GM21390 (cell line): ENCODE data around the gene UNC79.

Experiments used
- ATAC-seq: cut with Tn5 transposase; IDR thresholded peaks from one replicate; pipeline ENCODE4 v1.9.1; 2021; ENCODE audit not compliant: unreplicated experiment

Gene UNC79

DNA sequence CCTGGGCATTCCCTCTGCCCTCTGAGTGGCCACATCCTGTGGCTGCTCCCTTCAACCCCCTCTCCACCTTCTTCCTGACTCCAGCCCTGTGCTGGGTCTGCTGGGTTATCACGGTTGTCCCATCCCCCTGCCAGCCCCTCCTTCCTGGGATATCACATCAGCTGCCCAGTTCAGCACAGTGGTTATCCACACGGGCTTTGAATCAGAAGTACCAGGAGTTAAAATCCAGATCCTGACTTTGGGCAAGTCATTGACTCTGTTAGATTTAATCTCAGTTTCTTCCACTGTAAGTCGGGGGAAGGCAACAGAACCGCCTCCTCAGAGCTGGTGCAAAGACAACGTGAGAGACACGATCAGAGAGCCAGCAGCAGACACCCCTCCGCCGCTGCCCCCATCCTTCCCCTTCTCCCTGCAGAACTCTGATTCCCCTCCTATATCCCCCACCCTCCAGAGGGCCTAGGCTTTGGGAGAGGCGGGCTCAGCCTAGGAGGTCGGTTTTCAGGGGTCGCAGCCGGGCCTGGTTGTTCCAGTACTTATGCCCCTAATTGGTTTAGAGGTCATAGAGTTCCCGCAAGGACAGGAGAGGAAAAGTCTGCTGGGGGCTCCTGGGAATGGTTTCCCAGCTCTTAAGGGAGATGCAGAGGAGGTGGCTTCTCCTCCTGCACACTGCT is 315.0 kb downstream of the UNC79 start:
- ATAC-seq, result no peak

DNA sequence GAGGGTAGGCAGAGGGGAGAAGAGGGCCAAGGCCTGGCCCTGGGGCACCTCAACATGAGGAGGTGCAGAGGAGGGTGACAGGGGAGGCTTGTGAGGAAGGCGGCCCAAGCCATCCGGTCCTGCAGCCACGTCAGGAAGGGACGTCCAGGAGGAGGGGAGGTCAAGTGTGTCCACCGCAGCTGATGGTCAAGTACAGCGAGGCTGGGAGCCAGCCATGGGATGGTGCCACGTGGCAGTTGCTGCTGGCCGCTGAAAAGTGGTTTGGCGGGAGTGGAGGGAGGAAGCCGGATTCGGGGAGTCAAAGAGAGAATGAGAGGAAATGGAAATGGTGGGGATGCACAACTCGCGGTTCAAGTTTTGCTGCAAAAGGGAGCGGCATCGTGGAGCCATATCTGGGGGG is 316.4 kb downstream of the UNC79 start:
- no peak for ATAC-seq

DNA sequence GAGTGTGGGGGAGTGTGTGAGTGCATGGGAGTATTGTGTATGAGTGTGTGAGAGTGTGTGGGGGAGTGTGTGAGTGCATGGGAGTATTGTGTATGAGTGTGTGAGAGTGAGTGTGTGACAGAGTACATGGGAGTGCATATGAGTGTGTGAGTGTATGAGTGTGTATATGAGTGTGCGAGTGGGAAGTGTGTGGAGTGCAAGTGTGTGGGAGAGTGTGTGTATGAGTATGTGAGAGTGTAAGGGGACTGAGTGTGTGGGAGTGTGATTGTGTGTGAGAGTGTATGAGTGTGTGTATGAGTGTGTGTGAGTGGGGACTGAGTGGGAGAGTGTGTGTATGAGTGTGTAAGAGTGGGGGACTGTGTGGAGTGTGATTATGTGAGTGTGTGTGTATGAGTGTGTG is 316.8 kb downstream of the UNC79 start:
- no peak for ATAC-seq

DNA sequence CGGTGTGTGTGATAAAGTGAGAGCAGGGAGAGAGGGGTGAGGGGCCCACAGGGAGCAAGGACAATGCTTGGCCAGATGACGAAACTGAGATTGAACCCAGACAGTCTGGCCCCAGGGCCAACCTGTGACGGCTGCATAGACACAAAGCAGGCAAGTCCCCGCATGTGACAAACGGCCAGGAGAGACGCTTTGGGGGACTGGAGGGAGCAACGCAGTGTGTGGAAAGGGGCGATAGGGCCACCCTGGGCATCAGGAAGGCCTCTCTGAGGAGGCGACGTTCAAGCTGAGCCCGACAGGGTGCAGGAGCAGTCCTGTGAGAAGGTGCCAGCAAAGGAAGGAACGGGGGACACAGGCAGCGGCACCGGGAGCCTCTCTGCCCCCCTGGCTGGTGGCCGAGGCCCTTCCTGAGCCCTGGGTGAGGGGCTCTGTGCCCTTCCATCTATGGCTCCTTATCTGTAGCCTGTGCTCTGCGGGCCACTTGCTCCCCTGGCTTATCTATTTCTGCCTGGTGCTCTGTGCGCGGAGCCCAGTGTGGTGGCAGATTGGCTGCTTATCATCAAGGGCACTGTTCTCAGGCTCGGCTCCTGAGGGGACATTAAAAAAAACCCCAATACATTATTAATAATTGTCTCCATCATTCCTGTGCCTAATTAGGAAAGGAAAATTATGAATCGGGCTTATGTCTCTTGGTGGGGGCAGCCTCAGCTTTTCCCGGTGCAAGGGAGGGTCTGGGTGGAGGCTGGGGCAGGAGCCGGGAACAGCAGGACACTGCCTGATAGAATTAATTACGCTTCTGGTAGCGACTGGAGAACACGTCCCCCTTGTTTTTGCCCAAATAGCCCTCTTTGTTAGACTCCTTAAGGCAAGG is 317.7 kb downstream of the UNC79 start:
- no peak for ATAC-seq

DNA sequence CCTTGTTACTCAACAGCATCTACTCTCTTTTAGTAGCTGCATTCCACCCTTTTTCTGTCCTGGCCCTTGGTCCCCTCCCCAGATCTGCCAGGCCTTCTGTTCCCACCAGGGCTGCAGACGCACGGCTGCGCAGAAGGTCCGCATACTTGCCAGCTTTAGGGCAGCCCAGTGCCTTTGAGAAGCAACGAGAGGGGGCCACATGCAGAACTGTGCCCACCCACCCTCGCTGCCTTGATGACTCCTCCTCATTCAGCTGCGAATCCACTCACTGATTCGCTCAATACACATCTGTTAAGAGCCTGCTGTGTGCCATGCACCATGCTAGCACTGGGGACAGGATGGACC is 318.3 kb downstream of the UNC79 start:
- no peak for ATAC-seq

DNA sequence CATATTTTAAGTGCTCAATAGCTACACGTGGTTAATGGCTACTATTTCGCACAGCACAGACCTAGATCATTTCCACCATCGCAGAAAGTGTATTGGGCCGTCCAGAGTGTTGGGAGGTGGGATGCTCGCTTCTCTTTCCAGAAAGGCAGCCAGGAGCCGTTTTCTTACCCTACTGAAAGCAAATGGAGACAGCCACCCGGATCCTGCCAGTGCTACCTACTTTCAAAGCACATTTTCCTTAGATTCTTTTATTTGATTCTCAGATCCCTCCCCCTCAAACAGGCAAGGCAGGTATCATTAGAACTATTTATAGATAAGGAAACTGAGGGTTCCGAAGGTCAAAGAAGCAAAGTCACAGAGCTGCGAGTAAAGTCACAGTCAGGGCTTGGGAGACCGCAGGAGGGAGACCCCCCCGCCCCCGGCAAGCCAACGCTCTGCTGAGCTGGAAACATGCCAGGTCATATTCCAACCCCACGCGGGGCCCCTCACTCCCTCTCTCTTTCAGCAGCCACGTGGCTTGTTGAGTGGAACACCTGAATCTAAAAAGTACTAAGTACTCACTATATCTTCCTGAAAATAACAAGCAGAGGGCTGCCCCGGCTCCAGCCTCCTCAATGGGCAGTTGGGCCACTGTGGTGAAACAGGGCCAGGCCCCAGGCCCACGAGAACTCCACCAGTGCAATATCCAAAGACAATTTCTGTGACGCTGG is 321.4 kb downstream of the UNC79 start:
- ATAC-seq, result no peak

DNA sequence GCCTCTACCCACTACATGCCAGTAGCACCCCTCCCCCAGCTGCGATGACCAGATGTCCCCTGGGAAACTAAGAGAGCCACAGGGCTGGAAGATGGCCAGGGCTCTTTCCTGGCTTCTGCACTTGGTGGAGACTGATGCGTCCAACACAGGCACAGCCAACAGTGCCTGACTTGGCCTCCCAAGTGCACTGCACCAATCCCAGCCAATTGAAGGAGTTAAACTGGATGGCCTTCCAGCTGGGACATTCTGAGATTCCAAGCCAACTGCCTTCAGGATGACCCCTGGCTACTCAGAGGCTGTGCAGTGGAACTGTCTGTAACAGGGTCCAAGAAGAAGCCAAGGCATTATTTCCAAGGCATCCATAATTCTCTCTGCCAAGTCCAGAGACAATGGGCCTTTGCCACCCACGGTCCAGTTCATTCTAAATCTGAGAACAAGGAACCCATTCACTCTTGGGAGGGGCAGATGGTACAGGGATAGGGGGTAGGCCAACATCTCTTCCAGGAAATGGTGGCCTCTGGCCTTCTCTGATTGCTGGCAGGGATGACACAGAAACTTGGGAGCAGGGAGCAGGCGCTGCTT is 322.3 kb downstream of the UNC79 start:
- no peak for ATAC-seq

DNA sequence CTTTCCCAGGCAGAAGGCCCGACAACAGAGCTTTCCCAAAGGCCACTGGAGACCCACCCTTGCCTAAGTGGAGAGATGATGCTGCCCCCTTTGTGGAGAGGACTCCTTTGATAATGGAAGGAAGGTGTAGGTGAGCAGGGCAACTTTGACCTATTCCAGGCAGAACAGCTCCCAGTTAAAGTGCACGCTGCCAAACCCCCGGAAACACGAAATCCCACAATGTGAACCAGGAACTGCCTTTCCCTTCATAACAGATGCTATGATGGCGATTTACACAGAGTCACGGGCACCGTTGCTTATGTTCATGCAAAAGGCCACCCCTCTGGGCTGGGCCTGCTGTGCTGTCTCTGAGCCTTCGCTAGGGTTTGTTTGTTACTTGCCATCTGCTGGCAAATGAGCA is 322.9 kb downstream of the UNC79 start:
- ATAC-seq, result no peak

DNA sequence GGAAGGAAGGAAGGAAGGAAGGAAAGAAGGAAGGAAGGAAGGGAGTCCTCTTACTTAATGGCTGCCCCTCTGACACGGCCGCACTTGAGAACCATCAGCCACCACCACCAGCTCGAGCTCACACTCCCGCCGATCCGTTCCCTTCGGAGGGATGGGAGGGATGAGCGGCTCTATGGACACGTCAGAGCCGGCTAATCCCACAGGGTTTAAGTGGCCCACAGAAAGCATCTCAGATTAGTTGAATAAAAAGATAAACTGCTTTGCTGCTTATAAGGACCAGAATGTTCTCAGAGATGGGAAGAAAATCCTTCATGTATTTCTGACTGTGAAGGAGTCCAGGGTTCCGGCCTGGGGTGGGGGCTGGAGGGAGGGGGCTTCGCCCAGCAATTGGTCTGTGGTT is 326.5 kb downstream of the UNC79 start:
- ATAC-seq, result no peak
